Mesenteric fat pad (tissue), 1 donor: Measurements from ENCODE around the gene FAM217A. TPM values are rescaled to one million over a fixed set of nuclear protein-coding genes. Genes with fewer than 3 reads are reported as not detected.

Experiments used
- DNase-seq: peaks from one replicate; pipeline ENCODE4 v3.0.0-alpha.2; 2020; ENCODE audit warnings: low spot score
- total RNA-seq: library from RNA; stranded (reverse); fragmentation: NEBNext Ultra II Directional; extraction: Animal tissue kit (Norgen Biotek cat#: 25700); gene quantifications from one replicate; pipeline ENCODE4 v1.2.1, GENCODE V29; 2021
- donor health status: DM: yes; HTN: yes; CAD: no.

Gene FAM217A
- total RNA-seq, 1 donor from 2014 or later: not detected

DNA sequence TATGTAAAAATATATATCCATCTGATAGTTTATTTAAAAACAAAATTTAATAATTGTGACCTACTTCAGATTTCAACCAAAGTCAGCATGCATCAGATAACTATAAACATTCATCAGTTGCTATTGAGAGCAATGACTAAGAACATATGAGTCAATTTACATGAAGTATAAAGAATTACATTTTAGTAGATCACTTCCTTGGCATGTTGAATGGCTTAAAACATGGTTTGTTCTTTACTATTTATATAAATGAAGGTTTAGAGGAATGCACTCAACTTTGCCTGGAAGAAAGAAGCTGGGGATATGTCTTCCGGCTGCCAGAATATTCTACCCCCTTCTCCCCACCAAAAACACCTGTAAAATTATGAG is 6.4 kb upstream of the FAM217A start:
- DNase-seq: no peak

DNA sequence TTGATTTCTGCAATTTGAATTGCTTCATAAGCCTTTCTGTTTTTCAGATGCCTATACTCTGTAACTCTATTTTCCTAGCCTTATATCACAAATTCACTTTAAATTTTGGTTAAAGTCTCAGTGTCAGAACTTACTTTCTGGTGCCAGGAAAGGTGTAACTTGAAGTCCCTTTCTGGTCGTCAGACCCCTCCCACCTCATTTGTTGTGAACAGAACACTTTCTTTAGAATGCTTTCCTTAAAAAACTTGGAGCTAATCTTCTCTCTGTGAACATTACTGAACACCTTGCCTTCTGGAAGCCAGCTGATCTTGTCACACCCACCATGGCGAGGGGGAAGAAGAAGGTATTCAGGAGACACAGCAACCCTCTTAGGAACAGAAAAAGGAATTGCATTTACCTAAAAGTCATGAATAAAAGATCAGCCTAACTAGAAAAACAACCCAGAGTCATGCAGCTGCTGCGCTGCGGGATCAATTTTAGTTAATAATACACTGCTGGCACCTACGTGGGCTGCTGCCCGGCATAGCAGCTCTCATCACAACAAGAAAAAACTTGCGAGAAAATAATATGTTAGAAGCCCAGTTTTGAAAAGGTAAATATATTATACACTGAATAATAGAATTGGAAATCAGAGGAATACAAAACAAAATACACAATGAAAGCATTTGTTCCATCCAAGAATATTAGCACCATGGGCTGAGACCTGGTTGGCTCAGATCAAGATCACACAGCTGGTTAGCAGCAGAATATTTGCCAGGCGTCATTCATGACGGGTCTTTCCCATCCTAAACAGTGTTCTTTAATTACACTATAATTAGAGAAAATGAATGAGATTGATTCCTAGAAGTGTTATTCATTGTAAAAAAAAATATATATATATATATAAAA is 5.8 kb upstream of the FAM217A start:
- no peak for DNase-seq

DNA sequence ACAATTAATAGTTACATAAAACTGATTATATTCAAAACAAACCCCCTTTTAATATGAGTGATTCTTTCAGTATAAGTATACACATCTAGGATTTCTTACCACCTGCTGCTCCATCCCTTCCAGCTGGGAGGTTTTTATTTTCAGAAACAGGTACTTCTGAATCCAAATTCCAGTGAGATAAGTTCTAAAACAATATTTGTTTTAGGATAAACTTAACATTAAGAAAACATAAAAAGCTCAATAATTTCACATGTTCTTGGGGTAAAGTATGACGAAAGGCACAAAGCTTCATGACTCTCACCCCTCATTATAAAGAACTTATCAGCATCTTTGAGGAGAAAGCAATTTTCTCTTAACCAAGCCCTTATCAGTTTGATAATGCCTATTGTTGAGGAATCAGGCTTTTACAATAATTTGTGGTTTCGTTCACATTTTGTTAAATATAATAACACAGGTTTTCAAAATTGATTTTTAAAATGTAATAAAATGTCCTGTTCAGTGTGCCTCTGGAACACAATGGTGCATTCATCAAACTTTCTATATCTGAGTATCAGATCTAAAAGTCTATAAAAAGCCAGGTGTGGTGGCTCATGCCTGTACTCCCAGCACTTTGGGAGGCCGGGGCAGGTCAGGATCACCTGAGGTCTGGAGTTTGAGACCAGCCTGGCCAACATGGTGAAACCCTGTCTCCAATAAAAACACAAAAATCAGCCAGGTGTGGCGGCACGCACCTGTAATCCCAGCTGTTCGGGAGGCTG is 4.3 kb downstream of the FAM217A start:
- no peak for DNase-seq

DNA sequence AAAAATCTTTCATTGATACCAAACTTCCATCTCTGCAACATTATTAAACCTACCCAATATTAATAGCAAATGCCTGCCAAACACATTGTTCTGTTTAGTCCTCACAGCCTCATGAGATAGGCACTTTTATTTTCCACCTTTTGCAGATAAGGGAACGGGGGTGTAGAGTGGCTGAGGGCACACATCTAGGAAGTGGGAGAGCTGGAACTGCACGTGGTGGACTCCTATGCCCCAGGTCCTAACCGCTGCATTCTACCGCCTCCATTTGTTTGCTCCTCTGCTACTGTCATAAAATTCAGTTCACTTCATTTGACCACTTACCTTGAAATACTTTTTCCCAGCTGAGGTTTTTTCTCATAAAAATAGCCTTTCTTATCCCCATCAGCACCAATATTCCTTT is 7.6 kb downstream of the FAM217A start:
- no peak for DNase-seq

DNA sequence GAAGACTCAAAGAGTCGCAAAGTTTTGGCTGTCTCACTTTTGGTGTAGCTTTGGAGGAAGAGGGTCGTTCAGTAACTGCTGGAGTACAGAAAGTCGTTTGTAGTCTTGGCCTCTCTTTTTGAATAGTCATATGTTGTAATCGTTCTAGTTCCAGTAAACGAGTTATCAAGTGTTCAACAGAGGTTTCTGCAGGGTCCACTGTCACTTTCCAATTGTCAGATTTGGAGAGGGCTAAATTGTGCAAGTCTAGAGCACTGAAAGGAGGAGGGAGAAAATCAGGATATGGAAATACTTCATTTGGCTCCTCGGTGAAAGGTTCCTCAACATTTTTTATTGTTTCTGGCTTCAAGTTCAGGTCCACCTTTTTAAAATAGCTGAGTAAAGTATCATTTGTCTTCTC is 9.7 kb downstream of the FAM217A start:
- DNase-seq: no peak

DNA sequence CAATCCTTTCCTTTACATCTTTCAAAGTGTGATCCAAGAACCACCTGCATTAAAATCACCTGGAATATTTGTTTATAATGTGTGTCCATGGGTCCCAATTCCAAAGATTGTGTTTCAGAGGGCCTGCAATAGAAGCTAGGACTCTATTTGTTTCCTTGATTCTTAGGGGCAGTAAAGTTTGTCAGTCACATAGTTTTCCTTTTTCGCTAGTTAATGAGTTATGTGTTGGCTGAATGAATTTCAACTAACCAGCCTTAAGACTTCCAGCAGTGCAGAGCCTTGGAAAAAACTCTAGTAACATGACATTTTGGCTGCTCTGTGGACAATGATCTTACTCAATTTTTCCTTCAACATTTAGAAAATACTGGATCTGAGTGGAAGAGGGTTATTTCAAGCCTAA is 11.3 kb downstream of the FAM217A start:
- DNase-seq: no peak

DNA sequence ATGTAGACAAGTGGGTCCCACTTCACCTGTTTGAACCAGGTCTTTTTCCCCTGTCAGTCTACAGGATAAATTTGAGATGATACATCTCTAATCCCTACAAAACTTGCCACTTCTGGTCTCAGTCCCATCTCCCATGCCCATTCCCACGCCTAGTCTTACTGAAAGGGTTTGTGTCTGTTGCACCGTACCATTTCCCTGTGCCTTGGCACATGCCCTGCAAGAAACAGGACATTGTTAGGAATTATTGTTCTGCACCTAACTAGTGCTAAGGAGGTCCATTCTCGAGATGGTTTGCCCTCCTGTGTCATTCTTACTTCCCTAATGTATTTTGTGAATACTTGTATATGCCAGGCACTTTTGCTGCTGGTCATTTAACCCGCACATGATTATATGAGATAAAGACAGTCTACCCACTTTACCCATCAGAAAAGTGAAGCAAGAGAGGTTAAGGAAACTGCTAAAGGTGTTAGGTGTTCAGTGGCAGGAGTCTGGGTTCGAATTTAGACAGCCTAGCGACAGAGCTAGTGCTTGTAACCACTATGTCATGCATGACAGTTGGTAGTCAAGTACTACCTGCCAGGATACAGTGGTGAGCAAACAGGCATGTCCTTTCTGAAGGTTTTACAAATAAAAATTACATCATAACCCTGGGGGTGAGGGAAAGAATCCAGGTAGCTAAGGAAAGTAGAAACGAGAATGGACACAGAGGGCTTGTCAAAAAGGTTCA is 12.7 kb downstream of the FAM217A start:
- no peak for DNase-seq

DNA sequence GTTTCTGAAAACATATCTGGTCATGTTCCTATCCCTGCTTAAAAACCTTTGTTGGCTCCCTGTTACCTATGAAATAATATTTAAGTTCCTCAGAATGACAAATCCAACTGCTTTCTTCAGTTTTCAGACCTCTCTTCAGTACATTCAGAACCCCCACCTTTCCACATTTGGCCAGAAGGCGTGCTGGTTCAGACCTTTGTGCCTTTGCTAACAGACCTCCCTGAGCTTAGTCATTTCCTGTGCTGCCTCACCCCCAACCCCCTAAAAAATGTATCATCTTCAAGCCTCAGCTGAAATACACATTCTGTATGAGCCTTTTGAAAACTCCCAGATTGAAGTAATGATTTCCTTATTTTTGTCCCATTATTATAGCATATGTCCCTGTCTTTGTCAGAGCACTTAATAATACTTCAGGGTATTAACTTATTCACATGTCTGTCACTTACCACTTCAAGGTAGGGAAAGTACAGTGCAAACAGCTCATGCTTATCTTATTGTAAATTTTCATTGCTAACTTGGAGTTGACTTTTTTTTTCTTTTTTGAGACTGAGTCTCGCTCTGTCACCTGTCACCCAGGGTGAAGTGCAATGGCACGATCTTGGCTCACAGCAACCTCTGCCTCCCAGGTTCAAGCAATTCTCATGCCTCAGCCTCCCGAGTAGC is 19.7 kb downstream of the FAM217A start:
- no peak for DNase-seq

DNA sequence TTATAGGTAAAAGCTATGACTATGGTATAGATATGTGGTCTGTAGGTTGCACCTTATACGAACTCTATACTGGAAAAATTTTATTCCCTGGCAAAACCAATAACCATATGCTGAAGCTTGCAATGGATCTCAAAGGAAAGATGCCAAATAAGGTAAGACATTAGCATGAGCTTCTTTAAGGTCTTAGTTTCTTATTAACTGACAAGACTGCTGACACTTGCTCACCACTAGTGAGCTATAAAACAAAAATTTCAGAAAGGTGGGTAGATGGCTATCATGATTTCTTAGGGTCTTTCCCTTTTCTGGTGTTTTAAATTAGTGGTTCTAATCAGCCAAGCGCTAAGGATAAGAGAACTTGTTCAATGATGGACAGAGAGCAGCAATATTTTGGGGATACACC is 21.9 kb downstream of the FAM217A start:
- no peak for DNase-seq

DNA sequence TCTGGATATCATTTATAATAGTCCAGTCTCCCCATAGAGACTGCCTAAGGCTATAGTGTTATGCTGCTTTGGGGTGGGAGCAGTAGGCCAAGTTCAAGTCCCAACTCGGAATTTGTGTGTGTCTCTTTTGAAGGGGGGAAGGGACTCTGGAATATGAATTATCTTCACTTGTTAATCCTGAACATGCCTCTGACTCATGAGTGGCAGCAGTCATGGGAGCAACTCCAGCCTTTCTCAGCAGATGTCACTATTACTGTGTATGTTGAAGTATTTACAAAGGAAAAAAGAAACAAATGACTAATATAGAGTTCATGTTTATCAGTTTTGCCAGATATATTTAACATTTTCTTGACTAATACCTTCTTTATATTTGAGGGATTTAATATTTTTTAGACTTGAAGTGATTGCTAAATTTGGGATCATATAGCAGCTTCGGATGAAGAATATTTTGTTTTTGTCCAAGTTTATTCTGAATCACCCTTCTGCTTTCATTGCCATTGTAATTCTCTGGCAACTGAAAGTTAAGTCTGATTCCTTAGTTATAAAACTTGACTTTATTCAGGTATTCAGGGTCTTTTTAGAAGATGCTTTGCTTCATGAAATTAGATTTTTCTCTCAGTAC is 23.4 kb downstream of the FAM217A start:
- no peak for DNase-seq

DNA sequence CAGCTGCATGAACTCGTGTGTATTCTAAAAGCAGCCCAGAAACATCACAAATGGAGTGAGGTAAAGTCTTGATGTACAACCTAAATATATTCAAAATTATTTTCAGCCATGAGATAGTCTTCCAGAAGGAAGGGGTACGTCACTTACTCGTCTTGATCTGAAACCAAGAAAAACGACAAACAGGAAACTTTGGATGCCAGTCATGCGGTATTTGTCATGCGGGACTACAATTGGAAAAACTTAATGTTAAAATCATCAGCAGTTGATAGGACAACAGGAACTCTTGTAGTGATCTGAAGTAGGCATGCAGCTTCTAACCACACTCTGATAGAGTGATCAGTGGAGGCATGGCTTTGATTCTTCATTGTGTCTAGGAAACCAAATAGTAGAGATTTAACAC is 29.7 kb downstream of the FAM217A start:
- DNase-seq: no peak

DNA sequence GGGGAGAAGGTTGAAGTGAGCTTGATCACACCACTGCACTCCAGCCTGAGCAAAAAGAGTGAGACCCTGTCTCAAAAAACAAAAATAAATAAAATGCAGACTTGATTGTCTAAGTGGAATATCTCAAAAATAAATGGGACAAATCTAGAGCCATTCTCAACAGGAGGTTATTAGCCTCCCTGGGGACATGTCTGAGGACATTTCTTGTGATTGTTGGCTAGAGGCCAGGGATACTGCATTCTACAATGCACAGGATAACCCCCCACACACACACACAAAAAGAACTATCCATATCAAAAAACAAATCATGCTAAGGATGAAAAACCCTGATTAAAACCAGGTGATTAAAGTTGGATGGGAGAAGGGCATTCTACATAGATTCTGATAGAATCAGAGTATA is 37.5 kb downstream of the FAM217A start:
- DNase-seq: no peak

DNA sequence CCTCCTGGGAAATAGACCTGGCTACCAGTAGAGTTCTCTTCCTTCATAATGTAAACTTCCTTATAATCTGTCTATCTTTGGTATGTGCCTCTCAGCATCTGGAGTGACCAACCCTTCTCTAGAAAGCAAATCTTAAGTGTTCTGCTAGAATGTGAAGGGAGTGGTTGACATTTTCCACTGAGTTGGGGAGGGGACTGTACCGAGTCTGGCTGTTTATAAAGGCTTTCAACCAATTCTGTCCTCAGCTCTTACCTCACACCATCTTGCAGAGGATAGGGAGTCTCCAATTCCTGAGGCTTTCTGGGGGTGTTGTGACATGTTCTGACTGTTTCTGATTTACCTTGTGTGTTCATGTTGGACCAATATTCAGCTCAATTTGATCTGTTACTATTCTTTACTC is 39.6 kb downstream of the FAM217A start:
- no peak for DNase-seq

DNA sequence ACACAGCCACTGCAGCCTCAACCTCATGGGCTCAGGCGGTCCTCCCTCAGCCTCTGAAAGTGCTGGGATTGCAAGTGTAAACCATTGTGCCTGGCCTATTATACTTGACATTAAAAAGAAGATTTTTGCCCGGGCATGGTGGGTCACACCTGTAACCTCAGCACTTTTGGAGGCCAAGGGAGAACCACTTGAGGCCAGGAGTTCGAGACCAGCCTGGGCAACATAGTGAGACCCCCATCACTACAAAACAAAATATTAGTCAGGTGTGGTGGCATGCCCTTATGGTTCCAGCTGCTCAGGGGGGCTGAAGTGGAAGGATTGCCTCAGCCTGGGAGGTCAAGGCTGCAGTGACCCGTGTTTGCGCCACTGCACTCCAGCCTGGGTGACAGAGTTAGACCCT is 42.4 kb downstream of the FAM217A start:
- DNase-seq: no peak

DNA sequence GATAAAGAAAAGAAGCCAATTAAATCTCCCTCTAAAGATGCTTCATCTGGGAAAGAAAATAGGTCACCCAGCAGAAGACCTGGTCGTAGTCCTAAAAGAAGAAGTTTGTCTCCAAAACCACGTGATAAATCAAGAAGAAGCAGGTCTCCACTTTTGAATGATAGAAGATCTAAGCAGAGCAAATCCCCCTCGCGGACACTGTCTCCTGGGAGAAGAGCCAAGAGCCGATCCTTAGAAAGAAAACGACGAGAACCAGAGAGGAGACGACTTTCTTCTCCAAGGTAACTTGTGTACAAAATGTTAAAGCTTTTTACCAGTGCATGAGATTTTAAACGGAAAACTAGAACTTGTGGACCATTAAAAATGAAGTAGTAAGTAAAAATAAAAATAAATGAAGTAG is 46.5 kb downstream of the FAM217A start:
- no peak for DNase-seq

DNA sequence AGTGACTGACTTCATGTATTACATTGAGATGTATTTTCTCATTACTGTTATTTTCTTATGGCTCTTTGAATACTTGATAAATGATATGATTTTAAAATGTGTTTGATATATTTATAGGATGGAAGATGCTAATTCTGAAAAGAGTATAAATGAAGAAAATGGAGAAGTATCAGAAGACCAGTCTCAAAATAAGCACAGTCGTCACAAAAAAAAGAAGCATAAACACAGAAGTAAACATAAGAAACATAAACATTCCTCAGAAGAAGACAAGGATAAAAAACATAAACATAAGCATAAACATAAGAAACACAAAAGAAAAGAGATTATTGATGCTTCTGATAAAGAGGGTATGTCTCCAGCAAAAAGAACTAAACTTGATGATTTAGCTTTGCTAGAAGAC is 47.5 kb downstream of the FAM217A start:
- DNase-seq: no peak

DNA sequence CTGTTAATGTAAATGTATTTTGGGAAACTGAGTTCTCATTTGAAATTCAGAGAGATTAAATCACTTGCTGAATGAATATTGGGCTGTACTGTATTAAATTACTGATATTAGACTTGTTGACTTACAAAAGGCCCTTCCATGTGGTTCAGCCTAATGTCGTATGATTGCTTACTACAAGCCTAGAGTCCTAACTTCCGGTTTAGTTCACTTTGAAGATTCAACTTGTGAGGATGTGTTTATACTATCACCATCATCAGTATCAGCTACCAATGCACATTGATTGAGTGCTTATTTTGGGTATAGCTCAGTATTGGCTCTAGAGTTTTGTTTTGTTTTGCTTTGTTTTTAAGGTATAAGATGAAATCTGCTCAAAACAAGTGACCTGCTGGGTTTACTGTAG is 48.3 kb downstream of the FAM217A start:
- DNase-seq: no peak

DNA sequence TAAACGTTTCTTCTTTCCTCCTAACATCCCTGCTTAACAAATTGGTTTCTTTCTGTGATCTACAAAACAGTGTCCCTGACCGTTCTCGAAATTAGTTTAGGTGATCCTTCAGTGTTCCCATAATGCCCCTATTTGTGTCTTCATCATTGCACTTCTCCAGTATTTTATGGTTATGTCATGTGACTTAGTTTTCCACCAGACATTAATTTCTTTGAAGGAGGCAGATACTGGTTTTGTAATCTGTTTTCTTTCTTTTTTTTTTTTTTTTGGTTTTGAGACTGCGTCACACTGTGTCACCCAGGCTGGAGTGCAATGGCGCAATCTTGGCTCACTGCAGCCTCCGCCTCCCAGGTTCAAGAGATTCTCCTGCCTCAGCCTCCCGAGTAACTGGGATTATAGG is 49.2 kb downstream of the FAM217A start:
- no peak for DNase-seq

DNA sequence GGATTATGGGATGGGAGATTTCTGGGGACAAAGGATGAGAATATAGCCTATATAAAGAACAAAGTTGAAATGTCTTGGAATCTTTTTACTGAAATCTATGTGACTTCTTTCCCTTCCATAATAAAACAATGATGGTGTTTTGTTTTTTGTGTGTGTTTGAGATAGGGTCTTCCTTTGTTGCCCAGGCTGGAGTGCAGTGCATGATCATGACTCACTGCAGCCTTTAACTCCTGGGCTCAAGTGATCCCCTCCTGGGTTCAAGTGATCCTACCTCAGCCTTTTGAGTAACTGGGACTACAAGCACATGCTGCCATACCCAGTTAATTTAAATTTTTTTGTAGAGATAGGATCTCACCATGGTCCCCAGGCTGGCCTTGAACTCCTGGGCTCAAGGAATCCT is 50.9 kb downstream of the FAM217A start:
- DNase-seq: no peak

DNA sequence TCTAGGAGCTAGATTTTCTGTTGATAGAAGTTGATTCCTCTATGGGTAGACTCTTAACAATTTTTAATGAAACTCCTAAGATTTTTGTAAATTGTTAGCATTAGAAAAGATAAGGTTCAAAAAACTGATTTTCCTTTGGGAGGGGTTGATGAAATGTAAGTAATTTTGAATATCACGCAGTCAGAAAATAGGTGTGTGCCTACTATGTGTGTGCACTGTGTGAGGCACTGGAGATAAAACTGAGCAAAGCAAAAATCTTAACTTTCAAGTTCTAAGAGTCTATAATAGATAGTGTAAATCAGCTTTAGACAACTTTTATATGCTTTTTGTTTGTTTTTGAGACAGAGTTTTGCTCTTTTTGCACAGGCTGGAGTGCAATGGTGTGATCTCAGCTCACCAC is 53.3 kb downstream of the FAM217A start:
- no peak for DNase-seq

DNA sequence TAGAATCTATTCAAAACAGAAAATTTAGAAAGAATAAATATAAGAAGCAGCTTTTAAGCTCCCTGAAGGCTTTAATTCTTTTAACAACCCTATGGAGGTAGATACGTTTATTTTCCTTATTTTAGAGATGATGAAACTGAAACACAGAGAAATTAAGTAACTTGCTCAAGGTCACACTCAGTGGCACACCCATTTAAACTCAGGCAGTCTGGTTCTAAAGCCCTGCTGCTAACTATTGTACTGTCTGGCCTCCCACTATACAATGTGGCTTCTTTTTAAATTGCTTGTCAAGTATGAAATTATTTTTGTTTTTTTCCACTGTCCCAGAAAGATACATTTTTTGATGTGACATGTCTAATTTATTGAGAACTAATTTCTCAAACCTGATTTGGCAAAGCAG is 55.7 kb downstream of the FAM217A start:
- DNase-seq: no peak
